GM11168 (cell line): ENCODE measurements around the gene CTIF.
"Not testable (repeated sequence)": the region's sequence is repeated elsewhere in the genome, so short reads cannot be mapped to it uniquely, and the experiment has no call there.

Source experiments
- in situ Hi-C: fragments of 300-500 bp; cut with MboI; formaldehyde crosslinking; loops from one replicate; pipeline ENCODE4 v1.12.0; 2022; ENCODE audit warnings: low sequenced_read_pairs; ENCODE audit not compliant: unreplicated experiment

Gene CTIF

GRCh38 chr18:48717227-48717626, 178.4 kb downstream of the CTIF start:
- in situ Hi-C loops, result not testable (repeated sequence)

GRCh38 chr18:48718251-48718959, 179.6 kb downstream of the CTIF start:
- in situ Hi-C loops, result no loop called here

GRCh38 chr18:48719388-48719787, 180.6 kb downstream of the CTIF start:
- in situ Hi-C loops, result no loop called here

- in situ Hi-C loops, result no loop called here
Measured at GRCh38 chr18:48719974-48720654, 181.3 kb downstream of the CTIF start.

GRCh38 chr18:48720655-48721025, 181.8 kb downstream of the CTIF start:
- in situ Hi-C loops, result no loop called here

GRCh38 chr18:48721312-48721711, 182.5 kb downstream of the CTIF start:
- in situ Hi-C loops, result no loop called here

GRCh38 chr18:48723016-48723415, 184.2 kb downstream of the CTIF start:
- in situ Hi-C loops, result no loop called here

GRCh38 chr18:48723837-48724236, 185.0 kb downstream of the CTIF start:
- in situ Hi-C loops, result no loop called here

GRCh38 chr18:48724442-48724841, 185.6 kb downstream of the CTIF start:
- in situ Hi-C loops, result no loop called here

GRCh38 chr18:48724939-48725338, 186.1 kb downstream of the CTIF start:
- in situ Hi-C loops, result no loop called here

GRCh38 chr18:48725562-48725961, 186.7 kb downstream of the CTIF start:
- in situ Hi-C loops, result no loop called here

GRCh38 chr18:48727681-48728080, 188.8 kb downstream of the CTIF start:
- in situ Hi-C loops, result no loop called here

- in situ Hi-C loops, result no loop called here
Measured at GRCh38 chr18:48728204-48728833, 189.5 kb downstream of the CTIF start.

GRCh38 chr18:48729404-48729803, 190.6 kb downstream of the CTIF start:
- in situ Hi-C loops, result no loop called here

GRCh38 chr18:48730010-48730409, 191.2 kb downstream of the CTIF start:
- in situ Hi-C loops, result no loop called here

GRCh38 chr18:48732767-48733424, 194.1 kb downstream of the CTIF start:
- in situ Hi-C loops, result no loop called here

- in situ Hi-C loops, result no loop called here
Measured at GRCh38 chr18:48733643-48734253, 194.9 kb downstream of the CTIF start.

GRCh38 chr18:48734460-48734859, 195.6 kb downstream of the CTIF start:
- in situ Hi-C loops, result no loop called here

GRCh38 chr18:48735080-48735676, 196.3 kb downstream of the CTIF start:
- in situ Hi-C loops, result no loop called here

- in situ Hi-C loops, result no loop called here
Measured at GRCh38 chr18:48735681-48736255, 196.9 kb downstream of the CTIF start.
